H1 (cell line): ENCODE measurements around the gene ANXA8. TPM values are rescaled to one million over a fixed set of nuclear protein-coding genes. Genes with fewer than 3 reads are reported as not detected.

Source experiments
- CTCF ChIA-PET: fragments of 300-600 bp; sonication (Branson Sonifier 250); formaldehyde crosslinking; loops from one replicate; lab custom pipeline; 2021; ENCODE audit not compliant: partially characterized antibody; lab: Charles Lee
- POLR2A ChIA-PET: fragments of 300-600 bp; sonication (Branson Sonifier 250); formaldehyde crosslinking; loops from one replicate; lab custom pipeline; 2021; ENCODE audit warnings: inconsistent platforms; ENCODE audit not compliant: partially characterized antibody; lab: Charles Lee
- DNase-seq, 2 experiments: peaks; one replicate each; pipeline versions ENCODE4 v3.0.0 to v3.0.0-alpha.2; 2010 to 2022; ENCODE audit warnings: low spot score in 2 of 2, low read depth in 1 of 2, mixed read lengths in 1 of 2
- FAIRE-seq: peaks from 2 replicates; lab custom pipeline; 2011; peaks lifted over from hg19 to GRCh38; lab: Jason Lieb, UNC
- H2AFZ ChIP-seq: 2 replicates; pipeline ENCODE4 v1.8.1; 2012; ENCODE audit warnings: low read length, inconsistent platforms
- H2AK5ac ChIP-seq: 2 replicates; pipeline ENCODE4 v1.6.1; 2013; ENCODE audit warnings: low read depth, low read length
- H2BK120ac ChIP-seq: replicated peaks from 2 replicates; pipeline ENCODE3; 2013; ENCODE audit warnings: low read depth, low read length, inconsistent platforms
- H2BK12ac ChIP-seq: 2 replicates; pipeline ENCODE4 v1.6.1; 2013; ENCODE audit warnings: low read depth, low read length
- H2BK15ac ChIP-seq: 2 replicates; pipeline ENCODE4 v1.6.1; 2013; ENCODE audit warnings: low read length
- H2BK20ac ChIP-seq: 2 replicates; pipeline ENCODE4 v1.6.1; 2013; ENCODE audit warnings: low read length
- H2BK5ac ChIP-seq: 2 replicates; pipeline ENCODE4 v1.6.1; 2013; ENCODE audit warnings: low read depth, low read length
- H3K14ac ChIP-seq: 2 replicates; pipeline ENCODE4 v1.6.1; 2013; ENCODE audit warnings: inconsistent platforms; ENCODE audit not compliant: insufficient read length
- H3K18ac ChIP-seq: 2 replicates; pipeline ENCODE4 v1.6.1; 2013; ENCODE audit warnings: low read length; ENCODE audit errors: extremely low read depth
- H3K23ac ChIP-seq: 2 replicates; pipeline ENCODE4 v1.6.1; 2013; ENCODE audit warnings: inconsistent platforms; ENCODE audit not compliant: insufficient read length
- H3K23me2 ChIP-seq: 2 replicates; pipeline ENCODE4 v1.6.1; 2013; ENCODE audit warnings: low read depth, low read length
- H3K27ac ChIP-seq: 2 replicates; pipeline ENCODE4 v1.6.1; 2011; ENCODE audit warnings: low read depth, low read length, inconsistent platforms
- H3K27me3 ChIP-seq, 4 experiments: replicated peaks in 1 of 4; 1 replicate in 1 of 4; 2 replicates in 3 of 4; pipeline versions ENCODE4 v1.6.1 to v1.8.1; 2011 to 2013; ENCODE audit warnings: low read length in 3 of 4, mild to moderate bottlenecking in 3 of 4, inconsistent platforms in 2 of 4, mixed read lengths in 2 of 4, moderate library complexity in 1 of 4; ENCODE audit not compliant: control insufficient read depth in 3 of 4, insufficient read depth in 3 of 4; ENCODE audit errors: extremely low read depth in 1 of 4
- H3K36me3 ChIP-seq, 4 experiments: 2 replicates each; pipeline versions ENCODE4 v1.6.1 to v1.8.1; 2011 to 2013; ENCODE audit warnings: mild to moderate bottlenecking in 4 of 4, low read length in 3 of 4, moderate library complexity in 2 of 4, control low read depth in 1 of 4, inconsistent platforms in 1 of 4; ENCODE audit not compliant: insufficient read depth in 4 of 4, control insufficient read depth in 2 of 4
- H3K4ac ChIP-seq: replicated peaks from 2 replicates; pipeline ENCODE3; 2013; ENCODE audit warnings: low read length, low read depth, mixed read lengths, inconsistent platforms; ENCODE audit not compliant: insufficient read length
- H3K4me1 ChIP-seq, 4 experiments: replicated peaks in 1 of 4; 1 replicate in 1 of 4; 2 replicates in 3 of 4; pipeline versions ENCODE4 v1.6.1 to v1.8.1; 2011 to 2013; ENCODE audit warnings: low read length in 3 of 4, inconsistent platforms in 2 of 4, mixed read lengths in 1 of 4; ENCODE audit not compliant: insufficient read depth in 4 of 4, control insufficient read depth in 3 of 4
- H3K4me2 ChIP-seq, 2 experiments: 2 replicates each; pipeline versions ENCODE4 v1.6.1 to v1.8.1; 2011 to 2013; ENCODE audit warnings: low read depth in 2 of 2, low read length in 2 of 2, control low read depth in 1 of 2, inconsistent platforms in 1 of 2, mild to moderate bottlenecking in 1 of 2; ENCODE audit not compliant: insufficient read depth in 1 of 2
- H3K4me3 ChIP-seq, 4 experiments: fragments of 200-600, 300-600 bp in 1 of 4; sonication (generic), shearing (Covaris generic), sonication (Bioruptor Twin) in 1 of 4; 2 replicates each; pipeline versions ENCODE4 v1.5.1 to v1.8.1; 2011 to 2016; ENCODE audit warnings: low read length in 4 of 4, low read depth in 3 of 4, control low read depth in 2 of 4, inconsistent platforms in 2 of 4, mild to moderate bottlenecking in 2 of 4, mixed read lengths in 1 of 4, moderate library complexity in 1 of 4; ENCODE audit not compliant: insufficient read depth in 2 of 4; ENCODE audit errors: extremely low read depth in 1 of 4
- H3K56ac ChIP-seq: replicated peaks from 2 replicates; pipeline ENCODE3; 2013; ENCODE audit warnings: low read depth, mild to moderate bottlenecking, mixed read lengths, low read length, inconsistent platforms; ENCODE audit not compliant: insufficient read length
- H3K79me1 ChIP-seq: 2 replicates; pipeline ENCODE4 v1.6.1; 2013; ENCODE audit warnings: low read depth, low read length, control low read depth
- H3K79me2 ChIP-seq, 2 experiments: 2 replicates each; pipeline versions ENCODE4 v1.6.1 to v1.8.1; 2012 to 2013; ENCODE audit warnings: low read length in 2 of 2, mild to moderate bottlenecking in 2 of 2, inconsistent platforms in 1 of 2; ENCODE audit not compliant: insufficient read depth in 2 of 2, control insufficient read depth in 1 of 2
- H3K9ac ChIP-seq, 4 experiments: replicated peaks in 1 of 4; 1 replicate in 1 of 4; 2 replicates in 3 of 4; pipeline versions ENCODE4 v1.6.1 to v1.8.1; 2011 to 2013; ENCODE audit warnings: low read depth in 3 of 4, low read length in 3 of 4, control low read depth in 2 of 4, mild to moderate bottlenecking in 2 of 4, moderate library complexity in 2 of 4, inconsistent platforms in 1 of 4; ENCODE audit errors: extremely low read depth in 1 of 4
- H3K9me3 ChIP-seq, 2 experiments: 2 replicates each; pipeline versions ENCODE4 v1.6.1 to v1.8.1; 2012 to 2013; ENCODE audit warnings: mild to moderate bottlenecking in 2 of 2, moderate library complexity in 2 of 2, control low read depth in 1 of 2, inconsistent platforms in 1 of 2, low read depth in 1 of 2, low read length in 1 of 2, mixed read lengths in 1 of 2; ENCODE audit not compliant: insufficient read depth in 2 of 2
- H4K20me1 ChIP-seq, 2 experiments: replicated peaks in 1 of 2; 2 replicates each; pipeline versions ENCODE3 to v1.8.1; 2011 to 2013; ENCODE audit warnings: inconsistent platforms in 2 of 2, low read length in 2 of 2, mild to moderate bottlenecking in 1 of 2; ENCODE audit not compliant: insufficient read depth in 2 of 2, control insufficient read depth in 1 of 2
- H4K5ac ChIP-seq: 2 replicates; pipeline ENCODE4 v1.6.1; 2013; ENCODE audit warnings: low read length, low read depth, mixed read lengths, inconsistent platforms; ENCODE audit not compliant: insufficient read length
- H4K8ac ChIP-seq: 2 replicates; pipeline ENCODE4 v1.8.0; 2013; ENCODE audit warnings: mild to moderate bottlenecking, moderate library complexity, low read length, inconsistent platforms; ENCODE audit not compliant: insufficient read depth; ENCODE audit errors: extremely low read depth
- H4K91ac ChIP-seq: replicated peaks from 2 replicates; pipeline ENCODE3; 2013; ENCODE audit warnings: low read length, mixed read lengths, inconsistent platforms; ENCODE audit not compliant: insufficient read length
- ASH2L ChIP-seq: fragments of 200-600, 300-600 bp; sonication (generic); IDR thresholded peaks from one replicate; pipeline ENCODE4 v1.7.1; 2017; ENCODE audit warnings: low read length
- KDM4A ChIP-seq: IDR thresholded peaks from one replicate; pipeline ENCODE4 v1.7.1; 2012; ENCODE audit warnings: low read depth, mild to moderate bottlenecking, moderate library complexity, low read length, inconsistent platforms; ENCODE audit not compliant: severe bottlenecking
- POLR2A ChIP-seq, 2 experiments: IDR thresholded peaks; 1 replicate in 1 of 2; 2 replicates in 1 of 2; pipeline ENCODE4 v1.6.1; 2011; ENCODE audit warnings: low read depth in 2 of 2, low read length in 2 of 2, mild to moderate bottlenecking in 2 of 2; ENCODE audit errors: control extremely low read depth in 1 of 2
- POLR2AphosphoS5 ChIP-seq: IDR thresholded peaks from 2 replicates; pipeline ENCODE4 v1.6.1; 2011; ENCODE audit warnings: low read depth, low read length
- SAP30 ChIP-seq: fragments of 300-600 bp; sonication (generic); IDR thresholded peaks from 2 replicates; pipeline ENCODE4 v1.7.1; 2012; ENCODE audit warnings: low read length, moderate library complexity, mild to moderate bottlenecking, inconsistent platforms; ENCODE audit not compliant: insufficient read depth, insufficient replicate concordance
- SIN3A ChIP-seq, 2 experiments: IDR thresholded peaks in 1 of 2; conservative IDR thresholded peaks in 1 of 2; 2 replicates each; pipeline ENCODE4 v1.6.1; 2011 to 2012; ENCODE audit warnings: low read length in 2 of 2, improper control_type of control experiment in 1 of 2, low read depth in 1 of 2, mild to moderate bottlenecking in 1 of 2
- WGBS, 2 experiments: shearing (Covaris generic) in 1 of 2; methylation state at CpG; one replicate each; pipeline versions ENCODE4 v1.1.6 to v1.1.7; 2013 to 2015; ENCODE audit warnings: low lambda C conversion rate in 2 of 2, mixed read lengths in 2 of 2, inconsistent platforms in 1 of 2, low coverage in 1 of 2, missing lambda C conversion rate in 1 of 2; ENCODE audit not compliant: insufficient replicate concordance in 2 of 2, insufficient coverage in 1 of 2, insufficient read length in 1 of 2; ENCODE audit errors: extremely low coverage in 1 of 2, missing lambda C conversion rate in 1 of 2; 5-methylcytosine and 5-hydroxymethylcytosine counted together
- polyA plus RNA-seq, 7 experiments: library from polyadenylated mRNA; depleted of rRNA in 3 of 7; stranded (reverse) in 5 of 7; unstranded in 2 of 7; fragments of >200 nt in 5 of 7; fragments of 200-250 nt in 2 of 7; gene quantifications; 1 replicate in 5 of 7; 2 replicates in 1 of 7; 4 replicates in 1 of 7; pipeline versions ENCODE4 v1.2.1 to v1.2.3, GENCODE V29; 2011 to 2013; ENCODE audit warnings: missing spikeins in 2 of 7, mixed read lengths in 2 of 7
- total RNA-seq: library from RNA; stranded (reverse); fragmentation: NEBNext Ultra II Directional; extraction: Animal tissue kit (Norgen Biotek cat#: 25700); gene quantifications from 2 replicates; pipeline ENCODE4 v1.2.1, GENCODE V29; 2021

Gene ANXA8
- total and polyA plus RNA-seq, 2 of the 8 experiments (the other 6 are each of a cell fraction or from before 2014, with no cell fraction given): 0.15 TPM; not detected in 1

GRCh38 chr10:47421057-47421952 lies 62.6 kb downstream of the ANXA8 start:
- Histone ChIP-seq H3K36me3 (no peaks in the 10 kb centered on the region), H3K23me2 (peaks cover 2% of the 10 kb centered on the region; the same call in 1 of the 2 replicates), H3K27ac (no peak overlapping the region), H3K56ac (no peak overlapping the region), H4K20me1 (no peaks in the 10 kb centered on the region), H2BK5ac (no peak overlapping the region), H3K27me3 (no peaks in the 10 kb centered on the region; a peak in 1 of 7 replicates), H3K4me3 (no peak overlapping the region), H3K18ac (no peak overlapping the region), H2AK5ac (no peak overlapping the region), H2BK15ac (no peak overlapping the region; the same call in 1 of the 2 replicates), H2BK20ac (no peak overlapping the region), H3K23ac (no peak overlapping the region), H3K79me2 (no peaks in the 10 kb centered on the region), H2AFZ (0 out of 2 replicates have a peak overlapping the region, but pooled peaks have one; percentile 67), H3K4me1 (peaks cover 0 to 10% (median 7%) of the 10 kb centered on the region in 4 experiments; a peak in 6 of 7 replicates), H2BK120ac (no peak overlapping the region), H4K91ac (no peak overlapping the region), H4K5ac (no peak overlapping the region), H2BK12ac (0 out of 2 replicates have a peak overlapping the region, but pooled peaks have one; percentile 23), H3K4ac (no peak overlapping the region), H3K4me2 (no peak overlapping the region), H3K14ac (no peak overlapping the region), H3K79me1 (no peaks in the 10 kb centered on the region), H3K9me3 (no peaks in the 10 kb centered on the region), H3K9ac (0 out of 7 replicates have a peak overlapping the region, but pooled peaks of 1 of the 4 experiments have one; percentile 21), H4K8ac (no peak overlapping the region)
- TF ChIP-seq SIN3A (conservative IDR thresholded peaks at IDR 0.05 in 1 of 2, IDR thresholded peaks at IDR 0.05 in 1 of 2; ENCODE audit: low read depth in 1 of 2, low read length in 2 of 2) (no peak), ASH2L (no peak), POLR2A (IDR thresholded peaks at IDR 0.05; ENCODE audit: control extremely low read depth in 1 of 2, low read depth in 2 of 2, low read length in 2 of 2) (no peak), KDM4A (no peak), SAP30 (no peak), POLR2AphosphoS5 (no peak)
- DNase-seq (no peak), FAIRE-seq (no peak)
- CTCF ChIA-PET: interaction anchor here (1.0 kb wide), 1 partner anchor 60 kb away, joined by 3 read pairs; no protein-coding TSS in a partner anchor
- WGBS, 2 experiments: 85% methylated on average over 7 of the region's 7 CpGs; no CpG with 5 or more reads in 1 of the 2 experiments
- POLR2A ChIA-PET: interaction anchor here (1.1 kb wide), 1 partner anchor 19 kb away, joined by 3 read pairs; no protein-coding TSS in a partner anchor
